Raji (cell line): ENCODE measurements around the gene TRPM3.

ENCODE experiments used
- POLR2A ChIP-seq: IDR thresholded peaks from 2 replicates; pipeline ENCODE4 v1.6.1; 2011; ENCODE audit warnings: low read depth, low read length, control low read depth; ENCODE audit not compliant: insufficient read depth

TRPM3 gene

GRCh38 chr9:71121275-71122021 is at the start of gene TRPM3:
TSS of gene TRPM3 (minus strand) at chr9:71121621. CDS start at chr9:71121354, 267 bp downstream.
- no peak for TF ChIP-seq POLR2A

GRCh38 chr9:71168418-71168817 is 47.0 kb upstream of the TRPM3 start:
- no peak for TF ChIP-seq POLR2A

GRCh38 chr9:71162126-71162525 is 40.7 kb upstream of the TRPM3 start:
- TF ChIP-seq POLR2A: no peak

GRCh38 chr9:71157731-71158130 is 36.3 kb upstream of the TRPM3 start:
- TF ChIP-seq POLR2A: no peak

- TF ChIP-seq POLR2A: no peak
These were observed 25.9 kb upstream of the TRPM3 start for GRCh38 chr9:71147368-71147767.

GRCh38 chr9:71146511-71146910 is 25.1 kb upstream of the TRPM3 start:
- no peak for TF ChIP-seq POLR2A

GRCh38 chr9:71145179-71145578 is 23.8 kb upstream of the TRPM3 start:
- no peak for TF ChIP-seq POLR2A

- no peak for TF ChIP-seq POLR2A
These were observed 23.1 kb upstream of the TRPM3 start for GRCh38 chr9:71144495-71144894.

GRCh38 chr9:71136696-71137095 is 15.3 kb upstream of the TRPM3 start:
- TF ChIP-seq POLR2A: no peak

GRCh38 chr9:71131145-71131544 is 9.7 kb upstream of the TRPM3 start:
- TF ChIP-seq POLR2A: no peak

- TF ChIP-seq POLR2A: no peak
These were observed 9.1 kb upstream of the TRPM3 start for GRCh38 chr9:71130521-71130920.

GRCh38 chr9:71128796-71129195 is 7.4 kb upstream of the TRPM3 start:
- TF ChIP-seq POLR2A: no peak

GRCh38 chr9:71127301-71127700 is 5.9 kb upstream of the TRPM3 start:
- no peak for TF ChIP-seq POLR2A

- TF ChIP-seq POLR2A: no peak
These were observed 1.0 kb upstream of the TRPM3 start for GRCh38 chr9:71122421-71122820.

- TF ChIP-seq POLR2A: no peak
These were observed 528 bp upstream of the TRPM3 start for GRCh38 chr9:71122022-71122275.

GRCh38 chr9:71120501-71121247 is 747 bp downstream of the TRPM3 start:
- TF ChIP-seq POLR2A: no peak

- no peak for TF ChIP-seq POLR2A
These were observed 1.7 kb downstream of the TRPM3 start for GRCh38 chr9:71119746-71120145.
